CD4-positive, alpha-beta memory T cell (primary cell): ENCODE data around the gene CDH15. TPM values are rescaled to one million over a fixed set of nuclear protein-coding genes. Genes with fewer than 3 reads are reported as not detected.
A peak's percentile ranks its signal among the peaks of the same experiment; 100 is the strongest.

ENCODE experiments used
- CTCF ChIA-PET: fragments of 350-600 bp; sonication (Branson Sonifier 250); formaldehyde crosslinking; loops from one replicate; lab custom pipeline; 2021; ENCODE audit warnings: inconsistent platforms; ENCODE audit not compliant: partially characterized antibody; lab: Charles Lee
- POLR2A ChIA-PET: fragments of 350-600 bp; sonication (Branson Sonifier 250); formaldehyde crosslinking; loops from one replicate; lab custom pipeline; 2021; ENCODE audit not compliant: partially characterized antibody; lab: Charles Lee
- DNase-seq, 5 donors: peaks; one replicate each; pipeline versions ENCODE4 v3.0.0 to v3.0.0-alpha.2; 2020 to 2022; ENCODE audit warnings: mixed read lengths in 1 of 5
- H3K27ac ChIP-seq: one replicate; pipeline ENCODE4 v1.7.0; 2013; ENCODE audit warnings: low read depth, low read length
- H3K27me3 ChIP-seq: 2 replicates; pipeline ENCODE4 v1.7.0; 2013; ENCODE audit warnings: mild to moderate bottlenecking, low read length, moderate library complexity; ENCODE audit not compliant: insufficient read depth
- H3K36me3 ChIP-seq: 2 replicates; pipeline ENCODE4 v1.7.0; 2013; ENCODE audit warnings: mild to moderate bottlenecking, low read length, moderate library complexity; ENCODE audit not compliant: insufficient read depth
- H3K4me1 ChIP-seq: 2 replicates; pipeline ENCODE4 v1.7.0; 2013; ENCODE audit warnings: mild to moderate bottlenecking, low read length, moderate library complexity; ENCODE audit not compliant: insufficient read depth
- H3K4me3 ChIP-seq, 2 donors: one replicate each; pipeline ENCODE4 v1.7.0; 2013; ENCODE audit warnings: low read length in 2 of 2, mild to moderate bottlenecking in 1 of 2
- H3K9me3 ChIP-seq, 2 donors: one replicate each; pipeline ENCODE4 v1.7.0; 2013; ENCODE audit warnings: low read length in 2 of 2, control low read depth in 1 of 2; ENCODE audit not compliant: control insufficient read depth in 1 of 2
- H3K27ac Mint-ChIP-seq, 7 donors: one replicate each; pipeline ENCODE4 v1.8.0; 2020 to 2021; ENCODE audit warnings: mixed read lengths in 7 of 7, mild to moderate bottlenecking in 6 of 7, inconsistent platforms in 3 of 7, moderate library complexity in 3 of 7
- H3K27me3 Mint-ChIP-seq, 2 donors: one replicate each; pipeline ENCODE4 v1.8.0; 2020 to 2021; ENCODE audit warnings: mixed read lengths in 2 of 2
- H3K36me3 Mint-ChIP-seq, 2 donors: one replicate each; pipeline ENCODE4 v1.8.0; 2020 to 2021; ENCODE audit warnings: mixed read lengths in 2 of 2, inconsistent platforms in 1 of 2, mild to moderate bottlenecking in 1 of 2
- H3K4me1 Mint-ChIP-seq, 4 donors: one replicate each; pipeline ENCODE4 v1.8.0; 2020 to 2021; ENCODE audit warnings: mixed read lengths in 4 of 4, mild to moderate bottlenecking in 1 of 4
- H3K4me3 Mint-ChIP-seq, 8 donors: one replicate each; pipeline ENCODE4 v1.8.0; 2020 to 2021; ENCODE audit warnings: mixed read lengths in 8 of 8, mild to moderate bottlenecking in 7 of 8, moderate library complexity in 6 of 8, inconsistent platforms in 3 of 8
- H3K9me3 Mint-ChIP-seq, 8 donors: one replicate each; pipeline ENCODE4 v1.8.0; 2020 to 2021; ENCODE audit warnings: mixed read lengths in 8 of 8, mild to moderate bottlenecking in 5 of 8, inconsistent platforms in 3 of 8, moderate library complexity in 1 of 8
- intact Hi-C: fragments of 100-400 bp; cut with micrococcal nuclease; formaldehyde crosslinking; loops from one replicate; pipeline ENCODE4 v1.15.1; 2023
- polyA plus RNA-seq, 2 donors: library from polyadenylated mRNA; unstranded; fragments of 300-500 nt; fragmentation: Illumina TruSeq; gene quantifications; one replicate each; pipeline ENCODE4 v1.2.3, GENCODE V29; 2021
- total RNA-seq, 2 experiments: library from RNA; stranded (reverse); gene quantifications; one replicate each; pipeline ENCODE4 v1.2.3, GENCODE V29; 2021

CDH15 gene
- total and polyA plus RNA-seq, 4 experiments from 2014 or later, result not detected

DNA sequence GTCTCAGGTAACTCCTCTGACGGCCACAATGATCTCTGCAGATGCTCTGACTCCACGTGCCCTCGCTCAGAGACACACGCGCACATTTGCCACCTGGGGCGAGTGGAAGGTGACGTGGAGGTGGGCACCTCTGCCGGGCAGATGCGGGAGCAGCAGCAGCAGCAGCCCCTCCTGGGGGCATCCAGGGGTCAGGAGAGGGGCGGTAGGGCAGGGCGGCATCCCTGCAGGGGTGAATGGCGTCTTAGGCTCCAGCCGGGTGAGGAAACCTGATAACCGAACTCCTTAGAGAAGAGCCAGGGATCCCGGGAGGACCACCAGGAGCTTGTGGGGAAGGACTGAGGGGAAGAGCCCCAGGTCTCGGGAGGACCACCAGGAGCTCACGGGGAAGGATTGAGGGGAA lies 34.6 kb upstream of the CDH15 start:
- Histone ChIP-seq H3K27ac (no peak overlapping the region), H3K4me3 (no peak overlapping the region), H3K36me3 (peaks cover 20% of the 10 kb centered on the region), H3K27me3 (no peaks in the 10 kb centered on the region), H3K4me1 (no peaks in the 10 kb centered on the region), H3K9me3 (no peaks in the 10 kb centered on the region)
- no peaks in the 10 kb centered on the region for H3K9me3 Mint-ChIP-seq
- no peaks in the 10 kb centered on the region for H3K27me3 Mint-ChIP-seq
- peaks cover 1 to 9% (median 5%) of the 10 kb centered on the region in 4 donors for H3K4me1 Mint-ChIP-seq
- peaks cover 13 to 34% of the 10 kb centered on the region in 2 donors for H3K36me3 Mint-ChIP-seq
- H3K4me3 Mint-ChIP-seq, result no peak overlapping the region
- POLR2A ChIA-PET, result interaction anchor here (0.6 kb wide), 1 partner anchor 21 kb away, joined by 3 read pairs; no protein-coding TSS in a partner anchor
- no peak overlapping the region for H3K27ac Mint-ChIP-seq
- no peak for DNase-seq
- intact Hi-C loops, result no loop called here
- CTCF ChIA-PET, result no interaction called here

DNA sequence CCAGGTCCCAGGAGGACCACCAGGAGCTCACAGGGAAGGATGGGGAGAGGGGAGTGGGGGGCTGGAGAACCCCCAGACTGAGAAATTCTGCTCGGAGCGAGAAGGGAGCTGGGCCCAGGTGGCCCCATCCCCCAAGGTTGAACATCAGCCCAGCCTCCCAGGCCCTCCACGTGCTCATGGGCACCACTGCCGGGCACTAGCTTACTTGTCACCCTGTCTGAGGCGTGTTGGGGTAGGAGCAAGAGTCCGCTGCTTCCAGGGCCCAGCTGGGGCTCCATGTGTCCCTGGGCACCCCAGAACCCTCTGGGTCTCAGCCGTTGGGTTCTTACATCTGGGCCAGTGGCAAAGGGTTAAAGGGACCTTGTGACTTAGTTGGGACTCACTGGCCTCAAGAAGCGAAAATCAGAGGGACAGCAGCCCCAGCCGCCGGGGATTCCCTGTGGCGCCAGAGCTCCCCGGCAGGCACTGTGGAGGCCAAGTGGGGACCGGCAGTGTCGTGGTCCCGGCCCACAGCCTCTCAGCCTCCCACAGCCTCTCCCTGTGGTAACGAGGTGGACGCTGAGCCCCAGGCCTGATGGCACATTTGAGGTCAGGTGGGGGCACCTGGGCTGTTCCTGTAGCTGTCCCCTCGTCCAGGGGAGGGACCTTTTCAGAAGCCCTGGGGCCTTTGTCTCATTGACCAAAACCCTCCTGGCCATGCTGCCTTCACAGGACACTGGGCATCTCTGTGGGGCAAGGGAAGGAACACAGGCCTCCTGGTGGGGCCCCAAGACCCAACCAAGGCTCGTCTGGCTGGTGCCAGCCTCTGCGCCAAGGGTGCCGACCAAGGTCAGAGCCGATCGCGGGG lies 33.7 kb upstream of the CDH15 start:
- Mint-ChIP-seq H3K4me3 (no peak overlapping the region), H3K4me1 (peaks cover 1 to 9% (median 5%) of the 10 kb centered on the region in 4 donors), H3K9me3 (no peaks in the 10 kb centered on the region), H3K27ac (no peak overlapping the region), H3K36me3 (peaks cover 13 to 37% of the 10 kb centered on the region in 2 donors), H3K27me3 (no peaks in the 10 kb centered on the region)
- H3K36me3 ChIP-seq, result peaks cover 20% of the 10 kb centered on the region
- no peaks in the 10 kb centered on the region for H3K4me1 ChIP-seq
- ChIA-PET CTCF (no interaction called here), POLR2A (no interaction called here)
- H3K27ac ChIP-seq, result no peak overlapping the region
- H3K4me3 ChIP-seq, result no peak overlapping the region
- no peak for DNase-seq
- intact Hi-C loops, result no loop called here
- H3K9me3 ChIP-seq, result no peaks in the 10 kb centered on the region
- H3K27me3 ChIP-seq, result no peaks in the 10 kb centered on the region

DNA sequence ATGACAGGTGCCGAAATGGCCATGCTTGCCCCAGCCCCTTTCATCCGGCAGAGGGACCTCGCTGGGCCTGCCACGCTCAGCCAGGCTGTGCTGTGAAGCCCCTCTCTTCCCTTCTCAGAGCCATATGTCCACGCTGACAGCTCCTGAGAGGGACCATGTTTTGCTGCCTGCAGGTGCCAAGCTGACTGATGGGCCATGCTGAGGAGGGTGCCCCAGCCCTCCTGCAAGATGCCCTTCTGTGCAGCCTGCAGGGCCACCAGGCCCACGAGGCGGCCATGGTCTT lies 33.1 kb upstream of the CDH15 start:
- Histone ChIP-seq H3K4me3 (no peak overlapping the region), H3K27ac (no peak overlapping the region), H3K4me1 (no peaks in the 10 kb centered on the region), H3K27me3 (no peaks in the 10 kb centered on the region), H3K36me3 (peaks cover 18% of the 10 kb centered on the region), H3K9me3 (no peaks in the 10 kb centered on the region)
- Mint-ChIP-seq H3K27ac (no peak overlapping the region), H3K36me3 (peaks cover 13 to 36% of the 10 kb centered on the region in 2 donors), H3K27me3 (no peaks in the 10 kb centered on the region), H3K4me3 (no peak overlapping the region), H3K4me1 (peaks cover 1 to 9% (median 5%) of the 10 kb centered on the region in 4 donors), H3K9me3 (no peaks in the 10 kb centered on the region)
- intact Hi-C loops, result no loop called here
- no peak for DNase-seq
- POLR2A ChIA-PET, result no interaction called here
- CTCF ChIA-PET, result no interaction called here

GRCh38 chr16:89138843-89139520 lies 32.6 kb upstream of the CDH15 start:
- H3K4me1 ChIP-seq, result no peaks in the 10 kb centered on the region
- H3K27me3 ChIP-seq, result no peaks in the 10 kb centered on the region
- H3K36me3 Mint-ChIP-seq, result peaks cover 10 to 37% of the 10 kb centered on the region in 2 donors
- H3K9me3 Mint-ChIP-seq, result no peaks in the 10 kb centered on the region
- H3K27ac ChIP-seq, result no peak overlapping the region
- no peak for DNase-seq
- peaks cover 13% of the 10 kb centered on the region for H3K36me3 ChIP-seq
- peaks cover 1 to 9% (median 5%) of the 10 kb centered on the region in 4 donors for H3K4me1 Mint-ChIP-seq
- no peaks in the 10 kb centered on the region for H3K9me3 ChIP-seq
- no peaks in the 10 kb centered on the region for H3K27me3 Mint-ChIP-seq
- no peak overlapping the region for H3K4me3 Mint-ChIP-seq
- intact Hi-C loops, result no loop called here
- H3K4me3 ChIP-seq, result no peak overlapping the region
- ChIA-PET POLR2A (no interaction called here), CTCF (no interaction called here)
- H3K27ac Mint-ChIP-seq, result no peak overlapping the region

DNA sequence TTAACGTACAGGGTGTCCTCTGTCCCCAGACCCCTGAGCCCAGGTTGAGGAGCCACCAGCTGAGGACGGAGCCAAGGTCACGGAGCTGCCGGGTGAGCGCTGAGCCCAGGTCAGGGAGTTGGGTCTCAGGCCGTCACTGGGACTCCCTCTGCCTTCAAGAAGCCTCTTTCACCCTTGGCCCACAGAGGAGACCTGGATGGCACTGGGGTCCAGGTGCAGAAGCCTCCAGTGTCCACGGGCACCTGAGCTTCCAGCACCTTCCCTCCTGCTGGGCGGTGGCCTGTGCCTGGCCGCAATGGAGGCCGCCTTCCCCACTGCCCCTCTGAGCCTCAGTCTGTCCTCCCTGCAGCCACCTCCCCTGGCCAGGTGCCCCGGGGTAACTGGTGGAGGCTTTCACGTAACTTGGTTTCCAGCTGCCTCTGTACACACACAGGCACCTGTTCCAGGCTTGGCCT lies 31.6 kb upstream of the CDH15 start:
- H3K27me3 Mint-ChIP-seq, result no peaks in the 10 kb centered on the region
- Histone ChIP-seq H3K36me3 (peaks cover 5% of the 10 kb centered on the region), H3K4me1 (no peaks in the 10 kb centered on the region), H3K4me3 (no peak overlapping the region), H3K9me3 (no peaks in the 10 kb centered on the region), H3K27ac (no peak overlapping the region), H3K27me3 (no peaks in the 10 kb centered on the region)
- intact Hi-C loops, result no loop called here
- peaks cover 0 to 6% (median under 1%) of the 10 kb centered on the region in 4 donors for H3K4me1 Mint-ChIP-seq
- H3K4me3 Mint-ChIP-seq, result no peak overlapping the region
- peaks cover under 1 to 30% of the 10 kb centered on the region in 2 donors for H3K36me3 Mint-ChIP-seq
- peak overlapping the region in 1 of 7 donors; percentile 18 for H3K27ac Mint-ChIP-seq
- no peak for DNase-seq
- no peaks in the 10 kb centered on the region for H3K9me3 Mint-ChIP-seq
- POLR2A ChIA-PET, result no interaction called here
- CTCF ChIA-PET, result no interaction called here

DNA sequence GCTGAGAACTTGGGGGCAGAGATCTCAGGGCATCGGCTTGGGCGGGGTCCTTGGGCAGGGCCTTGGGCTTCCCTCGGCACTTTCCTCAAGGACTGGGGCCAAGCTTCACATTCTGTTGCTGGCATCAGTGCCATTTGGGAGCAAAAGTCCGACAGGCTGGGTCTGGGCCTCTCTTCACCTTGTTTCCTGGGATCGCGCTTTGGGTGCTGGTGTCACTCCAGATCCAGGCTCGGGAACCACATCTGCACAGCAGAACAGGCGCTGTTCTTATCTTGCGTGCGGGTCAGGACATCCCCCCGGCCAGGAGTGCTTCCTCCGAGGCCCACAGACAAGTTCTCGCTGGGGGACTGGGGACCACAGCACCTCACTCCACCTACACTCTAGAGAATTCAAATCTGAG lies 31.1 kb upstream of the CDH15 start:
- Histone ChIP-seq H3K9me3 (no peaks in the 10 kb centered on the region), H3K36me3 (peaks cover 2% of the 10 kb centered on the region), H3K27ac (no peak overlapping the region), H3K4me3 (no peak overlapping the region), H3K27me3 (no peaks in the 10 kb centered on the region), H3K4me1 (no peaks in the 10 kb centered on the region)
- Mint-ChIP-seq H3K36me3 (peaks cover 0 to 30% of the 10 kb centered on the region in 2 donors), H3K27ac (peak overlapping the region in 1 of 7 donors; percentile 60), H3K27me3 (no peaks in the 10 kb centered on the region), H3K9me3 (no peaks in the 10 kb centered on the region), H3K4me3 (no peak overlapping the region), H3K4me1 (peaks cover 0 to 2% (median under 1%) of the 10 kb centered on the region in 4 donors)
- intact Hi-C loops, result no loop called here
- ChIA-PET CTCF (no interaction called here), POLR2A (no interaction called here)
- no peak for DNase-seq

- Histone ChIP-seq H3K4me3 (no peak overlapping the region), H3K36me3 (peaks cover 3% of the 10 kb centered on the region), H3K9me3 (no peaks in the 10 kb centered on the region), H3K27ac (no peak overlapping the region), H3K4me1 (no peaks in the 10 kb centered on the region), H3K27me3 (no peaks in the 10 kb centered on the region)
- no peaks in the 10 kb centered on the region for H3K9me3 Mint-ChIP-seq
- peaks cover 4 to 26% of the 10 kb centered on the region in 2 donors for H3K36me3 Mint-ChIP-seq
- POLR2A ChIA-PET, result no interaction called here
- no peak overlapping the region for H3K27ac Mint-ChIP-seq
- no peak overlapping the region for H3K4me3 Mint-ChIP-seq
- intact Hi-C loops, result no loop called here
- no peaks in the 10 kb centered on the region for H3K4me1 Mint-ChIP-seq
- H3K27me3 Mint-ChIP-seq, result no peaks in the 10 kb centered on the region
- CTCF ChIA-PET, result no interaction called here
- DNase-seq, result no peak
Observed at GRCh38 chr16:89140981-89141883, 30.3 kb upstream of the CDH15 start.
